ENCODE measurements around the gene LPIN1. TPM values are rescaled to one million over a fixed set of nuclear protein-coding genes. Genes with fewer than 3 reads are reported as not detected.

LPIN1 gene
- total and polyA plus RNA-seq, 4 donors, result 10.1 to 27.4 (median 13.4) TPM

- no peak for DNase-seq (ENCODE audit: low spot score)
- no peaks in the 10 kb centered on the region for H3K9me3 ChIP-seq (ENCODE audit: control insufficient read depth in 4 of 4, low read length in 3 of 4)
- 96% methylated on average over 7 of the region's 7 CpGs for WGBS
- no peak for TF ChIP-seq NR2F2 (IDR thresholded peaks at IDR 0.05)
- TF ChIP-seq TAF1 (conservative IDR thresholded peaks at IDR 0.05), result no peak
- TF ChIP-seq REST (IDR thresholded peaks at IDR 0.05), result no peak
- no peak for TF ChIP-seq GABPA (IDR thresholded peaks at IDR 0.05 in 1 of 2, conservative IDR thresholded peaks at IDR 0.05 in 1 of 2)
- no peak for TF ChIP-seq RAD21 (IDR thresholded peaks at IDR 0.05)
- no peak for TF ChIP-seq ZBTB33 (IDR thresholded peaks at IDR 0.05)
- no peak for TF ChIP-seq RXRA (IDR thresholded peaks at IDR 0.05)
- no peak for TF ChIP-seq ATF3 (IDR thresholded peaks at IDR 0.05)
- TF ChIP-seq EGR1 (IDR thresholded peaks at IDR 0.05; ENCODE audit: low read depth in 2 of 2), result no peak
- TF ChIP-seq YY1 (IDR thresholded peaks at IDR 0.05), result no peak
- TF ChIP-seq FOXA2 (IDR thresholded peaks at IDR 0.05), result no peak
- no peak for TF ChIP-seq JUND (IDR thresholded peaks at IDR 0.05)
- TF ChIP-seq FOXA1 (IDR thresholded peaks at IDR 0.05), result no peak
- no peak for TF ChIP-seq SP1 (IDR thresholded peaks at IDR 0.05)
- no peak for TF ChIP-seq CTCF (IDR thresholded peaks at IDR 0.05; ENCODE audit: low read depth, low read length, missing input control)
- TF ChIP-seq HNF4A (conservative IDR thresholded peaks at IDR 0.05), result no peak
- no peak for TF ChIP-seq HNF4G (IDR thresholded peaks at IDR 0.05)
- TF ChIP-seq MAX (IDR thresholded peaks at IDR 0.05), result no peak
- no peak overlapping the region for H3K4me3 ChIP-seq (ENCODE audit: low read depth in 1 of 3, low read length in 3 of 3)
- peaks cover 18 to 33% (median 26%) of the 10 kb centered on the region in 4 donors for H3K36me3 ChIP-seq (ENCODE audit: control insufficient read depth in 4 of 4, insufficient read depth in 3 of 4, low read depth in 1 of 4, low read length in 3 of 4)
- H3K27me3 ChIP-seq (ENCODE audit: control insufficient read depth in 4 of 4, insufficient read depth in 4 of 4, low read length in 3 of 4), result no peaks in the 10 kb centered on the region
- H3K4me1 ChIP-seq (ENCODE audit: control insufficient read depth in 4 of 4, insufficient read depth in 4 of 4, low read length in 3 of 4), result no peaks in the 10 kb centered on the region
- H3K27ac ChIP-seq (ENCODE audit: low read depth in 1 of 2, low read length in 2 of 2), result no peak overlapping the region
- no peak overlapping the region for H3K9ac ChIP-seq (ENCODE audit: low read depth in 1 of 2, low read length in 2 of 2)
Observed at GRCh38 chr2:11813951-11814350, 67.5 kb downstream of the LPIN1 start.

Data from liver (tissue), 9 donors.